HG03108 (cell line): ENCODE data around the gene EPN3.

Experiments
- ATAC-seq: cut with Tn5 transposase; IDR thresholded peaks from one replicate; pipeline ENCODE4 v1.9.1; 2021; ENCODE audit warnings: moderate library complexity; ENCODE audit not compliant: unreplicated experiment

The EPN3 gene

GRCh38 chr17:50508573-50509460 lies 23.7 kb upstream of the EPN3 start:
- no peak for ATAC-seq

- ATAC-seq, result peak; percentile 85
These were observed 21.5 kb upstream of the EPN3 start for GRCh38 chr17:50511058-50511457.

- no peak for ATAC-seq
These were observed 19.0 kb upstream of the EPN3 start for GRCh38 chr17:50513495-50513894.

GRCh38 chr17:50514388-50514787 lies 18.1 kb upstream of the EPN3 start:
- no peak for ATAC-seq

- ATAC-seq, result no peak
These were observed 17.4 kb upstream of the EPN3 start for GRCh38 chr17:50514936-50515702.

- ATAC-seq, result no peak
These were observed 15.5 kb upstream of the EPN3 start for GRCh38 chr17:50517011-50517410.

- ATAC-seq, result no peak
These were observed 14.8 kb upstream of the EPN3 start for GRCh38 chr17:50517504-50518383.

- ATAC-seq, result no peak
These were observed 14.0 kb upstream of the EPN3 start for GRCh38 chr17:50518384-50519023.

- ATAC-seq, result no peak
These were observed 13.2 kb upstream of the EPN3 start for GRCh38 chr17:50519141-50519834.

- ATAC-seq, result no peak
These were observed 12.1 kb upstream of the EPN3 start for GRCh38 chr17:50520483-50520882.

GRCh38 chr17:50521514-50521913 lies 11.0 kb upstream of the EPN3 start:
- ATAC-seq, result no peak

- ATAC-seq, result no peak
These were observed 9.8 kb upstream of the EPN3 start for GRCh38 chr17:50522766-50523165.

- no peak for ATAC-seq
These were observed 9.3 kb upstream of the EPN3 start for GRCh38 chr17:50523208-50523607.

GRCh38 chr17:50524838-50525237 lies 7.7 kb upstream of the EPN3 start:
- ATAC-seq, result no peak

GRCh38 chr17:50527155-50527762 lies 5.3 kb upstream of the EPN3 start:
- ATAC-seq, result no peak

- ATAC-seq, result no peak
These were observed 4.5 kb upstream of the EPN3 start for GRCh38 chr17:50527949-50528474.

GRCh38 chr17:50529849-50530248 lies 2.7 kb upstream of the EPN3 start:
- ATAC-seq, result no peak

- ATAC-seq, result no peak
These were observed 1.0 kb upstream of the EPN3 start for GRCh38 chr17:50531428-50532025.

- no peak for ATAC-seq
These were observed 650 bp downstream of the EPN3 start for GRCh38 chr17:50533185-50533584.
